Amygdala (tissue), 56 donors: ENCODE measurements around the gene MAMDC2.

Experiments
- DNase-seq, 56 donors: peaks; one replicate each; lab custom pipeline; 2025; lab: John Stamatoyannopoulos, UW

MAMDC2 gene

GRCh38 chr9:70255486-70255885, 211.8 kb downstream of the MAMDC2 start:
- no peak for DNase-seq

- no peak for DNase-seq
Measured at GRCh38 chr9:70256123-70256551, 212.5 kb downstream of the MAMDC2 start.

- DNase-seq, result no peak
Measured at GRCh38 chr9:70257502-70257901, 213.9 kb downstream of the MAMDC2 start.

- DNase-seq, result peak in 29 of 56 donors; percentile 5 to 77 (median 56)
Measured at GRCh38 chr9:70257991-70258691, 214.5 kb downstream of the MAMDC2 start.

- peak; percentile 52 to 95 (median 82) for DNase-seq
Measured at GRCh38 chr9:70258692-70259511, 215.3 kb downstream of the MAMDC2 start, which contains the start of gene SMC5. SMC5 (plus strand) TSS chr9:70258978; CDS start chr9:70259079, 101 bp downstream.

GRCh38 chr9:70259512-70259802, 215.8 kb downstream of the MAMDC2 start:
- DNase-seq, result no peak

GRCh38 chr9:70260007-70260443, 216.4 kb downstream of the MAMDC2 start:
- DNase-seq, result no peak

GRCh38 chr9:70260606-70261005, 217.0 kb downstream of the MAMDC2 start:
- no peak for DNase-seq

- no peak for DNase-seq
Measured at GRCh38 chr9:70261131-70261870, 217.7 kb downstream of the MAMDC2 start.

GRCh38 chr9:70262366-70262765, 218.7 kb downstream of the MAMDC2 start:
- no peak for DNase-seq

- DNase-seq, result no peak
Measured at GRCh38 chr9:70262948-70263347, 219.3 kb downstream of the MAMDC2 start.

GRCh38 chr9:70263421-70263820, 219.8 kb downstream of the MAMDC2 start:
- DNase-seq, result no peak
